GM10248 (cell line): Measurements from ENCODE around the gene ADAM11.

Experiments used
- CTCF ChIA-PET: fragments of 300-600 bp; sonication (Branson Sonifier 250); formaldehyde crosslinking; extraction: SDS; loops from one replicate; lab custom pipeline; 2021; ENCODE audit warnings: antibody characterized with exemption; lab: Yijun Ruan, JAX
- POLR2A ChIA-PET: fragments of 350-650 bp; sonication (Branson Sonifier 250); formaldehyde crosslinking; extraction: SDS; loops from one replicate; lab custom pipeline; 2020; ENCODE audit warnings: antibody characterized with exemption; lab: Yijun Ruan, JAX
- DNase-seq: peaks from one replicate; pipeline ENCODE4 v3.0.0; 2012; ENCODE audit errors: extremely low spot score
- TF ChIP-seq, protein P1 (sequence below): IDR thresholded peaks from 2 replicates; pipeline ENCODE4 v1.5.1; 2012; ENCODE audit warnings: mild to moderate bottlenecking, low read depth; ENCODE audit errors: extremely low read depth, missing control alignments, control extremely low read depth

The ADAM11 gene

DNA sequence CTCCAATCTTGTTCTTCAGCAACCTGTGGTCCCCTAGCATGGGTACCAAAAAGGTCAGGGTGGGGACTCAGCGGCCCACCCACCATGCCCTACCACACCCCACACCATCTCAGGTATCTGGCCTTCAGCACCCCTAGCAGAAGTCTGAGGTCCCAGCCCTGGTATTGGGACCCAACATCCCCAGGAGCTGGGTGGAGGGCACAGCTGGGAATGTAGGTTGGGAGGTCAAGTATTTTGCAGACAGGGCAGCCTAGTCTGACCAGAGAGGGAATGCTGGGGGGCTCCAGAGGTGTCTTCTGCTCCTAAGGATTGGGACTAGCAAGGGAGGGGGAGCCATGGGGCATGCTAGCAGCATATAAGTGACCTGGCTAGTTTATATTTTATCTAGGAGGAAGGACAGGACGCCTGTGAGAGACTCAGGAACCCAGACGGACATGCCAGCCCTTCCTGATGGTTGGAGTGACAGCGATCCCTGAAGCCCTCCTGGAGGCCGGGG lies 822 bp upstream of the ADAM11 start:
- no peak for DNase-seq
- TF ChIP-seq, protein P1, sequence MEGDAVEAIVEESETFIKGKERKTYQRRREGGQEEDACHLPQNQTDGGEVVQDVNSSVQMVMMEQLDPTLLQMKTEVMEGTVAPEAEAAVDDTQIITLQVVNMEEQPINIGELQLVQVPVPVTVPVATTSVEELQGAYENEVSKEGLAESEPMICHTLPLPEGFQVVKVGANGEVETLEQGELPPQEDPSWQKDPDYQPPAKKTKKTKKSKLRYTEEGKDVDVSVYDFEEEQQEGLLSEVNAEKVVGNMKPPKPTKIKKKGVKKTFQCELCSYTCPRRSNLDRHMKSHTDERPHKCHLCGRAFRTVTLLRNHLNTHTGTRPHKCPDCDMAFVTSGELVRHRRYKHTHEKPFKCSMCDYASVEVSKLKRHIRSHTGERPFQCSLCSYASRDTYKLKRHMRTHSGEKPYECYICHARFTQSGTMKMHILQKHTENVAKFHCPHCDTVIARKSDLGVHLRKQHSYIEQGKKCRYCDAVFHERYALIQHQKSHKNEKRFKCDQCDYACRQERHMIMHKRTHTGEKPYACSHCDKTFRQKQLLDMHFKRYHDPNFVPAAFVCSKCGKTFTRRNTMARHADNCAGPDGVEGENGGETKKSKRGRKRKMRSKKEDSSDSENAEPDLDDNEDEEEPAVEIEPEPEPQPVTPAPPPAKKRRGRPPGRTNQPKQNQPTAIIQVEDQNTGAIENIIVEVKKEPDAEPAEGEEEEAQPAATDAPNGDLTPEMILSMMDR: no peak
- ChIA-PET POLR2A (no interaction called here), CTCF (no interaction called here)

DNA sequence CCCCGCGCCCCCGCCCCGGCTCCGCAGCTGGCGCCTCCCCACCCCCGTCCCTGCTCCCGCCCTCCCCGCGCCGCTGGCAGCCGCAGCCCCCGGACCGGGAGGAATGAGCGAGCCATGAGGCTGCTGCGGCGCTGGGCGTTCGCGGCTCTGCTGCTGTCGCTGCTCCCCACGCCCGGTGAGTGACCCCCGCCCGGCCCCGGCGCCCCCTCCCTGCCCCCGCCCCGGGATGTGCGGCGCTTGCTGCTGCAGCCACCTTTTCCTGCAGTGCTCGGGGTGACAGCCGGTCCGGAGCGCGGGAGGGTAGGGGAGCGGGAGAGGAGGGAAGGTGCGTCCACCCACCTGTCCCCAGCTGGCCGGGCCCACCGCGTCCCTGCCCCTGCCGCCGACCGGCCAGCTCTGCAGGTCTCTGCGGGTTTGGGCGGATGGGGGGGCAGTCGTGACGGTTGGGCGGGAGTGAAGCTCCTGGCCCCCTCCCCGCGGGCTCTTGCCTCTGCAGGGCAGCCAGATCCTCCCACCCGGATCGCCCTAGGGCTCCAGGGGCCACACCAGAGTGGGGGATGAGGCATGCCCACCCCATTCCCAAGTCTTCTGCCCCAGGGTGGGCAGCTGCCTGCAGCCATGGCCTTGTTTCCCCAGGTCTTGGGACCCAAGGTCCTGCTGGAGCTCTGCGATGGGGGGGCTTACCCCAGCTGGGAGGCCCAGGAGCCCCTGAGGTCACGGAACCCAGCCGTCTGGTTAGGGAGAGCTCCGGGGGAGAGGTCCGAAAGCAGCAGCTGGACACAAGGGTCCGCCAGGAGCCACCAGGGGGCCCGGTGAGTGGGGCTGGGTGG lies 513 bp downstream of the ADAM11 start:
- CTCF ChIA-PET: interaction anchor here (1.0 to 2.6 kb wide), 3 partner anchors 20 to 119 kb away, joined by 3 to 10 read pairs (median 3); no protein-coding TSS in a partner anchor
- TF ChIP-seq, protein P1: no peak
- POLR2A ChIA-PET: interaction anchor here (0.5 kb wide), 1 partner anchor 395 kb away, joined by 3 read pairs; no protein-coding TSS in a partner anchor
- DNase-seq: no peak

DNA sequence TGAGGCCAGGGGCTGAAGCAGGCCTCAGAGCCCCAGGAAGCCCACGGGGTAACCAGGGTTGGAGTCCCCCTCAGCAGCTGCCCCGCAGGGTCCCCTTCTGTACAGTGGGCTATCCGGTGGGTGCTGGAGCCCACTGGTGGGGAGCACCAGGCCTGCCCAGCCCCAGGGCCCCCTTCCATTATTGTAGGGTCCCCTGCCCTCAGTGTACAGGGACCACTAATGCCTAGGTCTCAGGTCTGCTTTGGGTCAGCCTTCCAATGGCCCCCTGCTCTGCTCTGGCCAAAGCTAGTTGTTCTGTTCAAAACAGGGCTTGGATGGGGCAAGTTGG lies 1.1 kb downstream of the ADAM11 start:
- ChIA-PET CTCF (interaction anchor here (0.8 to 2.6 kb wide), 4 partner anchors 16 to 118 kb away, joined by 3 to 10 read pairs (median 3); no protein-coding TSS in a partner anchor), POLR2A (interaction anchor here (0.5 kb wide), 1 partner anchor 394 kb away, joined by 3 read pairs; no protein-coding TSS in a partner anchor)
- TF ChIP-seq, protein P1: no peak
- no peak for DNase-seq

DNA sequence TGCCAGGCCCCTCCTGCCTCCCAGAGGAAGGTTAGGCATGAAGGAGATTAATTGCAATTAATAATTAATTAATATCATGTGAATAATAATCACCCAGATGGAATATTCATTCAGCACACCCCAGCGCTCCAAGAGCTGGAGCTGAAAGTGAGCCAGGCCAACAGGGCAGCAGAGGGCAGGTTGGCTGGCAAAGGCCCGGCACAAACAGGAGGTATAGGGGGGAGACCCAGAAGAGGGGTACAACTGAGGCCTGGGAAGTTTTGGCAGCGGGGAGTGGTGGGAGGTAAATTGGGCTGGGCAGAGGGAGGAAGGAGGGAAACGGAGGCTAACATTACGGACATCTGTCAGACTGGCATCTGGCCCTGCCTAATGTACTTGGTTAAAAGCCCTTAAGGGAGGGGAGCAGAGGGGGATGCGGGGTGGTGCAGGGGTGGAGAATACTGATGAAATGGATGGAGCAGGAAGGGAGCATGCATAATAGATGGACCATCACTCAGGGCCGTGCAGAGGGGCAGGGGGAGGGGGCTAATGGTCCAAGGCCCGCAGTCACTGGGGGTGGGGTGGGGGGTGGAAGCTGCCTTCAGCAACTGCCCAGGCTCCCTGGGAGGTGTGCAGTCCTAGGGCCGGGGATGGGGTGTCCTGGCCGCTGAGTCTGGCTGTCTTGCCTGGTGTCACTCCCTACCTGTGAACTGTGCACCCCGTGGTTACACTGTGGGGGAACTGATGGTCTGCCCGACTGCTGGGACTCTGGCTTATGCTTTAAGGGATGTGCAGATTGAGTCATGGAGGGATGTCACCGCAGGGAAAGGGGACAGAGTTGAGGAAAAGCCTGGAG lies 1.9 kb downstream of the ADAM11 start:
- ChIA-PET POLR2A (no interaction called here), CTCF (interaction anchor here (0.8 to 4.5 kb wide), 6 partner anchors 9 to 117 kb away, joined by 3 to 31 read pairs (median 3); no protein-coding TSS in a partner anchor)
- no peak for DNase-seq
- TF ChIP-seq, protein P1: no peak

DNA sequence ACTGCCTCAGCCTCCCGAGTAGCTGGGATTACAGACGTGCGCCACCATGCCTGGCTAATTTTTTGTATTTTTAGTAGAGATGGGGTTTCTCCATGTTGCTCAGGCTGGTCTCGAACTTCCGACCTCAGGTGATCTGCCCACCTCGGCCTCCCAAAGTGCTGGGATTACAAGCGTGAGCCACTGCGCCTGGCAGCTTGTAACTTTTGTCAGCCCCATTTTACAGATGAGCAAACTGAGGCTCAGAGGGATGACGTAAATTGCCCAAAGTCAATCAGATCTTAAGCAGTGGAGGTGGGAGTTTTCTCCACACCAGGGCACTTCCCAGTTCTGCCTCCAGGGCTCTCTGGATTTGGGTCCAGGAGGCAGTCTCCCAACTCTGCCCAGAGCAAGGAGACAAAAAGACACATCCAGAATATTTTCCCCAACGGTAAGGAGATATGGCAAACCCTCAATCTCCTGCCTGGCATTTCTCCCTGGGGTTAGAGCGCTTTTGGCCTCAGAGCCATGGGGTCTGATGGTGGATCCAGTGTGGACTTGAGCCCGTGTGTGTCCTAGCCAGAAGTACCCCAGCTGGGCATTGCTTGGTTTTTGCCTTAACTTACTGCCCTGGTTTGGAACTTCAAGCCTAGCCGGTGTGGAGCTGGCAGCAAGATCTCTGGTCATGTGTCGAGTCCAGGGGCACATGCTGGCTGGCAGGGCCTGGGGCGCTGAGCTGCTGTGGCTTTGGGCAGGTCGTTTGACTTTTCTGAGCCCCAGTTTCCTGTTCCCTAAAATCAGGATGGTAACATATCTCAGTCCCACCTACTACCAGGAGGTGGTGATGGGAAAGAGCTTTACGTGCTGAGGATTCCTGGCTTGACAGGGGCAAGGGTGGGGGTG lies 3.4 kb downstream of the ADAM11 start:
- POLR2A ChIA-PET: no interaction called here
- DNase-seq: no peak
- CTCF ChIA-PET: interaction anchor here (0.9 to 4.5 kb wide), 4 partner anchors 8 to 337 kb away, joined by 3 to 31 read pairs (median 8); no protein-coding TSS in a partner anchor
- TF ChIP-seq, protein P1: no peak

DNA sequence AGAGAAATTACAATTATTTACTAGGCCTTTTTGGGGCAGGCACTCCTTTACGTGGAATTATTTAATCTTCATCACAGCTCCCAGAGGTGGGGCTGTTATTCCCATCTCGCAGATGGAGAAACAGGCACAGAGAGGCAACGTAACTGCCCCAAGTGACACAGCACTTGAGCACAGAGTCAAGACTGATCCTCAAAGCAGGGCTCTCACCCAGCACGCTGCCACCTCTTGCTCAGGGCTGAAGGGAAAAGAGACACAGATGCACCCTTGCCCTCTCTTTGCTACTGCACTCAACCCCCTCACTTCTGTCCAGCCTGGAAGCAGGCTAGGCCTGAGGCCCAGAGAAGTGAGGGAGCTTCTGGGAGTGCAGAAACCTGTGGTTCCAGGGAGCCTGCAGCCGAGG lies 4.4 kb downstream of the ADAM11 start:
- CTCF ChIA-PET: interaction anchor here (0.9 to 4.5 kb wide), 3 partner anchors 9 to 16 kb away, joined by 3 to 31 read pairs (median 14); no protein-coding TSS in a partner anchor
- POLR2A ChIA-PET: interaction anchor here (0.6 kb wide), 1 partner anchor 728 kb away, joined by 3 read pairs; no protein-coding TSS in a partner anchor
- DNase-seq: no peak
- TF ChIP-seq, protein P1: no peak
